Measurements from ENCODE around the gene CTIF. TPM values are rescaled to one million over a fixed set of nuclear protein-coding genes. Genes with fewer than 3 reads are reported as not detected.

CTIF gene
- total and polyA plus RNA-seq, 5 donors from 2014 or later: 0.23 to 1.8 TPM; not detected in 3

DNA sequence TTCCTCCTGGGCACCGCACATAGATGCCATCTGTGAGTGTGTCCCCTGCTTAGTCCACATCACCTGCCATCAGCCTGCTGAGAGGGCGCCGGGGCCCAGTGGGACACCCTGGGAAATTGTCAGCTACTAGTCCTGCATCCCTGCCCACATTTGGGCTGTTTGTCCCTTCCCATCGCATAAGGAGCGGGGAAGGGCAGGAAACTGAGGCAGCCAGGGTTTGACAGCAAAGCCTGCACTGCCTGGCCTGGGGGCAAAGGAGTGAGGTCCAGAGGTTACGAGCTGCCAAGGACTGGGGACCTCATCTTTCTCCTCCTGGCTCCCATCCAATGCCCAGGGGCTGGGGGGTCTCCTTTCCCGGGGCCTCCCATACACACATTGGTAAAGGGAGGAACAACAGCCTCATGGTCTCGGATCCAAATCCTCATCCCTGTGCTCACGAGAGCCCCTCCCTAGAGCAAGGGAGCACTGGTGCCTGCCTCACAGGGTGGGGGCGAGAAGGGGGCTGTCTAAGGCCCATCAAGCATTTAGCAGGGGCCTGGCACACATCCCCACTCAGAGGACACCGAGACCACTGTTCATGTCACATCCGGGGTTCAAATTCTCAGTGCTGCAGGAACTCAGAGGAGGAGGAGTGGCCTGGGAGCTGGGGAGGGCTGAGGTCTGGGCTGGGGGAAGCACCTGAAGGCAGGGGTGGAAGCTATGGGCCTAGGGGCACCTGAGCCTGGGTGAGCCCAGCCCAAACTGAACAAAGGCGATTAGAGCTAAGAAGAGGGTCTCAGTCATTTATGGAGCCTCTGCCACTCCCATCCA lies 298.2 kb downstream of the CTIF start:
- no peak for DNase-seq
- H3K4me1 Mint-ChIP-seq: peaks cover 0 to 75% (median 50%) of the 10 kb centered on the region in 4 donors
- no peaks in the 10 kb centered on the region for H3K27me3 ChIP-seq (ENCODE audit: control insufficient read depth, insufficient read depth, low read length)

GRCh38 chr18:48837676-48838075 lies 298.8 kb downstream of the CTIF start:
- DNase-seq: no peak
- peaks cover 4 to 75% (median 51%) of the 10 kb centered on the region in 4 donors for H3K4me1 Mint-ChIP-seq
- no peaks in the 10 kb centered on the region for H3K27me3 Mint-ChIP-seq
- H3K4me1 ChIP-seq (ENCODE audit: control insufficient read depth, insufficient read depth, low read length, poor library complexity, severe bottlenecking): peaks cover 49% of the 10 kb centered on the region
- no peak for ATAC-seq (ENCODE audit: low read depth in 2 of 2)
- H3K4me3 ChIP-seq (ENCODE audit: low read depth, low read length): no peak overlapping the region
- no peaks in the 10 kb centered on the region for H3K27me3 ChIP-seq (ENCODE audit: control insufficient read depth, insufficient read depth, low read length)
- H3K9me3 ChIP-seq (ENCODE audit: control insufficient read depth in 2 of 2, low read length in 2 of 2): no peaks in the 10 kb centered on the region
- H3K4me3 Mint-ChIP-seq: peak overlapping the region in 1 of 4 donors; percentile 55
- no peaks in the 10 kb centered on the region for H3K36me3 ChIP-seq (ENCODE audit: control insufficient read depth, insufficient read depth, low read length)
- H3K9me3 Mint-ChIP-seq: no peaks in the 10 kb centered on the region
- H3K27ac Mint-ChIP-seq: peak overlapping the region in 1 of 3 donors; percentile 60
- H3K36me3 Mint-ChIP-seq: no peaks in the 10 kb centered on the region
- H3K27ac ChIP-seq (ENCODE audit: insufficient read depth, low read length, poor library complexity, severe bottlenecking): no peak overlapping the region

More for the DNA sequence above, 298.2 kb downstream of the CTIF start:
- ATAC-seq (ENCODE audit: low read depth in 2 of 2): no peak
- Mint-ChIP-seq H3K36me3 (no peaks in the 10 kb centered on the region), H3K27ac (no peak overlapping the region), H3K9me3 (no peaks in the 10 kb centered on the region), H3K27me3 (no peaks in the 10 kb centered on the region), H3K4me3 (peak overlapping the region in 1 of 4 donors; percentile 54)
- no peak overlapping the region for H3K27ac ChIP-seq (ENCODE audit: insufficient read depth, low read length, poor library complexity, severe bottlenecking)
- H3K4me1 ChIP-seq (ENCODE audit: control insufficient read depth, insufficient read depth, low read length, poor library complexity, severe bottlenecking): peaks cover 49% of the 10 kb centered on the region
- no peaks in the 10 kb centered on the region for H3K36me3 ChIP-seq (ENCODE audit: control insufficient read depth, insufficient read depth, low read length)
- H3K9me3 ChIP-seq (ENCODE audit: control insufficient read depth in 2 of 2, low read length in 2 of 2): no peaks in the 10 kb centered on the region
- no peak overlapping the region for H3K4me3 ChIP-seq (ENCODE audit: low read depth, low read length)

- peaks cover 5 to 73% (median 49%) of the 10 kb centered on the region in 4 donors for H3K4me1 Mint-ChIP-seq
- no peaks in the 10 kb centered on the region for H3K9me3 Mint-ChIP-seq
- DNase-seq (no peak), ATAC-seq (ENCODE audit: low read depth in 2 of 2) (no peak)
- no peaks in the 10 kb centered on the region for H3K9me3 ChIP-seq (ENCODE audit: control insufficient read depth in 2 of 2, low read length in 2 of 2)
- no peaks in the 10 kb centered on the region for H3K36me3 Mint-ChIP-seq
- H3K27ac ChIP-seq (ENCODE audit: insufficient read depth, low read length, poor library complexity, severe bottlenecking): no peak overlapping the region
- no peak overlapping the region for H3K4me3 ChIP-seq (ENCODE audit: low read depth, low read length)
- H3K27me3 ChIP-seq (ENCODE audit: control insufficient read depth, insufficient read depth, low read length): no peaks in the 10 kb centered on the region
- no peaks in the 10 kb centered on the region for H3K27me3 Mint-ChIP-seq
- H3K4me1 ChIP-seq (ENCODE audit: control insufficient read depth, insufficient read depth, low read length, poor library complexity, severe bottlenecking): peaks cover 49% of the 10 kb centered on the region
- peak overlapping the region in 1 of 4 donors; percentile 55 for H3K4me3 Mint-ChIP-seq
- peak overlapping the region in 2 of 3 donors; percentile 71 to 94 for H3K27ac Mint-ChIP-seq
- no peaks in the 10 kb centered on the region for H3K36me3 ChIP-seq (ENCODE audit: control insufficient read depth, insufficient read depth, low read length)
These were observed 299.4 kb downstream of the CTIF start for GRCh38 chr18:48838166-48838775.

DNA sequence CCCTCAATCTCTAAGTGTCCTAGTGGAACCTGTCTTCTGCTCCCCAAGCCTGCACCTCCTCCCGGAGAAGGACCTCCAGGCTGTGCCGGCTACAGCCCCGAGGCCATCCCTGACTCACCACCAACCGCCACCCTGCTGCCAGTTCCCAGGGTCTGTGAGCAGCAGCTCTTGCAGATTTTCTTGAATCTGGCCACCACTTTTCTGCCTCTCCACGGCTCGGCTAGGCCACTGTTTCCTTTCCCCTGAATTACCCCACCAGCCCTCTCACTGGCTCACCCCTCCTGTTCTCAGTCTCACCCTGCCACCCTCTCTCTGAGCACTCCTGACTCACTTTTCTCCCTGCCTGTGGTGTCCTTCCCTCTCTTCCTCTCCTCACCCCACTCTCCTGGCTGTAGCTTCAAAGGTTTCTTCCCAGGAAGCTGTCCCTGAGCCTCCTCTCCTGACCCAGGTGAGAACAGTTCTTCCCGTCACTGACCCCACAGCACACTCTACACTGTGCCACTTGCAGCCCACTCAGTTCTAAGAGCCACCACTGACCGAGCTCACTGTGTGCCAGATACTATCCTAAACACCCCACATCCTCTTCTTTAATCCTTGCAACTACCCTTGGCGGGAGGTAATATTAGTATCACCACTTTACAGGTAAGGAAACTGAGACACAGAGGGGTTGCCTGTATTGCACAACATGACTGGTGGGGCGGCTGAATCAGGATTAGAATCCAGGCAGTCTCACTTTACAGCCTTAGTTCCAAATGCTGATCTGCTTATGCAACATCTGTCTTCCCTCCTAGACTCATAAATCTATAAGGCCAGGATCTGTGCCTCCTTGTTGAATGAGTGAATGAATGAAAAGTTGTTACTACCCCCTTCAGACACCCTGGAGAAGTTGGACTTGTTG lies 300.3 kb downstream of the CTIF start:
- H3K9me3 Mint-ChIP-seq: no peaks in the 10 kb centered on the region
- Histone ChIP-seq H3K4me1 (ENCODE audit: control insufficient read depth, insufficient read depth, low read length, poor library complexity, severe bottlenecking) (peaks cover 49% of the 10 kb centered on the region), H3K36me3 (ENCODE audit: control insufficient read depth, insufficient read depth, low read length) (no peaks in the 10 kb centered on the region), H3K27me3 (ENCODE audit: control insufficient read depth, insufficient read depth, low read length) (no peaks in the 10 kb centered on the region), H3K4me3 (ENCODE audit: low read depth, low read length) (no peak overlapping the region), H3K27ac (ENCODE audit: insufficient read depth, low read length, poor library complexity, severe bottlenecking) (no peak overlapping the region), H3K9me3 (ENCODE audit: control insufficient read depth in 2 of 2, low read length in 2 of 2) (no peaks in the 10 kb centered on the region)
- peaks cover 5 to 73% (median 48%) of the 10 kb centered on the region in 4 donors for H3K4me1 Mint-ChIP-seq
- no peaks in the 10 kb centered on the region for H3K36me3 Mint-ChIP-seq
- no peak for DNase-seq
- ATAC-seq (ENCODE audit: low read depth in 2 of 2): no peak
- H3K27ac Mint-ChIP-seq: peak overlapping the region; percentile 54 to 94 (median 71)
- no peaks in the 10 kb centered on the region for H3K27me3 Mint-ChIP-seq
- peak overlapping the region in 2 of 4 donors; percentile 28 to 55 for H3K4me3 Mint-ChIP-seq

DNA sequence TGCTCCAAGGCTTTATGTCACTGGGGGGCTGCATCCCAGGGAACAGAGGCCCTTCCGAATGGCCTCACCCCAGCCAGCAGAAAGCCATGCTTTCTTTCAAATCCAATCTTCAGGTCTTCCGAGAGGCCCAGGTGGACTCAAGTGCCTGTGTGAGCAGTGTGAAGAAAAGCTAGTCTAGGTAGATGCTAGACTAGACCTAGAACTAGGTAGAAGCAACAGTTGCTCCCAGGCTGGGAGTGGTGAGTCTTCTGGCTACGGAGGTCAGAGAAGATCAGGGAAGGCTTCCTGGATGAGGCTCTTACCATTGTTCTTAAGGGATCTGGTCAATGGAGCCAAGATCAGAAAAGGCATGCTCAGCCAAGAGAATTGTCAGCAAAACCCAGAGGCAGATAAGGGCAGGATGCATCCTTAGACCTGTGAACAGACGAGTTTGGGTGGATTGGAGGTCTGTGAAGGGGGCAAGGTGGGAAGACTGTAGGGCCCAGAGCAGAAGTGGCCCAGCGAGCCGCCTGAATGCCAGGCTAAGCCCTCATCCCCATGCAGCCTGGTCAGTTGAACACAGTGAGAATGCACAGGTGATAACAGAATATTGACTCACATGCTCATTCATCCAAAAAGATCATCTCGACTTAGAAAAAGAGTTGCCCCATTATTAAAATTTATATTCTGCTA lies 301.1 kb downstream of the CTIF start:
- H3K27me3 ChIP-seq (ENCODE audit: control insufficient read depth, insufficient read depth, low read length): no peaks in the 10 kb centered on the region
- no peaks in the 10 kb centered on the region for H3K9me3 ChIP-seq (ENCODE audit: control insufficient read depth in 2 of 2, low read length in 2 of 2)
- no peaks in the 10 kb centered on the region for H3K36me3 ChIP-seq (ENCODE audit: control insufficient read depth, insufficient read depth, low read length)
- DNase-seq (no peak), ATAC-seq (ENCODE audit: low read depth in 2 of 2) (no peak)
- peak overlapping the region in 1 of 4 donors; percentile 68 for H3K4me3 Mint-ChIP-seq
- peaks cover 45% of the 10 kb centered on the region for H3K4me1 ChIP-seq (ENCODE audit: control insufficient read depth, insufficient read depth, low read length, poor library complexity, severe bottlenecking)
- H3K36me3 Mint-ChIP-seq: no peaks in the 10 kb centered on the region
- H3K27ac ChIP-seq (ENCODE audit: insufficient read depth, low read length, poor library complexity, severe bottlenecking): no peak overlapping the region
- H3K4me1 Mint-ChIP-seq: peaks cover 5 to 70% (median 45%) of the 10 kb centered on the region in 4 donors
- no peaks in the 10 kb centered on the region for H3K27me3 Mint-ChIP-seq
- H3K4me3 ChIP-seq (ENCODE audit: low read depth, low read length): no peak overlapping the region
- peak overlapping the region; percentile 39 to 94 (median 52) for H3K27ac Mint-ChIP-seq
- H3K9me3 Mint-ChIP-seq: no peaks in the 10 kb centered on the region

DNA sequence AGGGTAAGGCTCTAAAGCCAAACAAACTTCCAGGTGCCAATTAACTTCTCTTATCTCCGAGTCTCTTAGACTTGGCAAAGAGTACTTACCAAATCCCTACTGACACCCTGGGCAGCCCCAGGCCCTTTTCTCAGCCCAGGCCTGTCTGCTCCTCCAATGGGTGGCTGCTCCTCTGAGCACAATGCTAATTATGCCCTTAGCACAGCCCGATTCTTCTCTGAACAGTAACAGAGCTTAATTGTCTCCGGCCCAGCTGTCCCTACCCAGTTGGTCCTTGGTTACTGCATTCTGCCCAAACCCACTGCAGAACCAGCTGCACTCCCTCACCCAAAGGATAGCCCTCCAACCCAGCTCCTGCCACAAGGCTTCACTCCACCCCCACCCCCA lies 301.7 kb downstream of the CTIF start:
- H3K4me3 ChIP-seq (ENCODE audit: low read depth, low read length): no peak overlapping the region
- no peak overlapping the region for H3K27ac ChIP-seq (ENCODE audit: insufficient read depth, low read length, poor library complexity, severe bottlenecking)
- Mint-ChIP-seq H3K27ac (peak overlapping the region; percentile 52 to 67 (median 64)), H3K4me3 (no peak overlapping the region), H3K36me3 (peaks cover under 1% of the 10 kb centered on the region), H3K4me1 (peaks cover 7 to 67% (median 40%) of the 10 kb centered on the region in 4 donors), H3K27me3 (no peaks in the 10 kb centered on the region), H3K9me3 (no peaks in the 10 kb centered on the region)
- no peaks in the 10 kb centered on the region for H3K36me3 ChIP-seq (ENCODE audit: control insufficient read depth, insufficient read depth, low read length)
- H3K9me3 ChIP-seq (ENCODE audit: control insufficient read depth in 2 of 2, low read length in 2 of 2): no peaks in the 10 kb centered on the region
- no peaks in the 10 kb centered on the region for H3K27me3 ChIP-seq (ENCODE audit: control insufficient read depth, insufficient read depth, low read length)
- peaks cover 40% of the 10 kb centered on the region for H3K4me1 ChIP-seq (ENCODE audit: control insufficient read depth, insufficient read depth, low read length, poor library complexity, severe bottlenecking)
- DNase-seq (no peak), ATAC-seq (ENCODE audit: low read depth in 2 of 2) (no peak)
